Activated naive CD4-positive, alpha-beta T cell treated with Interleukin-2 at 50 U/mL for 16 hours (primary cell): ENCODE results near the gene AGAP4.
"Not testable (repeated sequence)": the region's sequence is repeated elsewhere in the genome, so short reads cannot be mapped to it uniquely, and the experiment has no call there.

Source experiments
- DNase-seq: peaks from one replicate; pipeline ENCODE4 v3.0.0-alpha.2; 2020

AGAP4 gene

DNA sequence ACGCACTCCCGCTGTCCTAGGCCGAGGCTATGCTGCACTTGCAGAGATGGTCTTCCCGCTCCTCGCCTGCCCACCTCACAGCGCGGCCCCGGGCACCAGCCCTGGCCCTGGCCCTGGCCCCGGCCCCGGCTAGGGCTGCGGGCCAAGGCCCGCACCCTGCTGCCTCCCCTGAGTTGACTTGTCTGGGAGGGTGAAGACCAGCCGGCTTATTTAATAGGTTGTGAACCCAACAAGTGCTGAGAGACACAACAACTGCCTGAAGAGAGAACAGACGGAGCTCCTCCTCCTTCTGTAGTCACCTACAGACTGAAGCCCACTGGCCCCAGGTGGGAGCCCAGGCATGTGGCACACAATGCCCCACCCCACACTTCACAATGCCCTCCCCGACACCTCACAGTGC lies at the start of gene AGAP4:
Gene AGAP4, minus strand, starts transcription at position 101 of the 400 bp plus-strand sequence. CDS start 153 bp downstream, outside the sequence.
- DNase-seq: not testable (repeated sequence)

GRCh38 chr10:45890721-45891120 lies 43.4 kb upstream of the AGAP4 start:
- DNase-seq: not testable (repeated sequence)

DNA sequence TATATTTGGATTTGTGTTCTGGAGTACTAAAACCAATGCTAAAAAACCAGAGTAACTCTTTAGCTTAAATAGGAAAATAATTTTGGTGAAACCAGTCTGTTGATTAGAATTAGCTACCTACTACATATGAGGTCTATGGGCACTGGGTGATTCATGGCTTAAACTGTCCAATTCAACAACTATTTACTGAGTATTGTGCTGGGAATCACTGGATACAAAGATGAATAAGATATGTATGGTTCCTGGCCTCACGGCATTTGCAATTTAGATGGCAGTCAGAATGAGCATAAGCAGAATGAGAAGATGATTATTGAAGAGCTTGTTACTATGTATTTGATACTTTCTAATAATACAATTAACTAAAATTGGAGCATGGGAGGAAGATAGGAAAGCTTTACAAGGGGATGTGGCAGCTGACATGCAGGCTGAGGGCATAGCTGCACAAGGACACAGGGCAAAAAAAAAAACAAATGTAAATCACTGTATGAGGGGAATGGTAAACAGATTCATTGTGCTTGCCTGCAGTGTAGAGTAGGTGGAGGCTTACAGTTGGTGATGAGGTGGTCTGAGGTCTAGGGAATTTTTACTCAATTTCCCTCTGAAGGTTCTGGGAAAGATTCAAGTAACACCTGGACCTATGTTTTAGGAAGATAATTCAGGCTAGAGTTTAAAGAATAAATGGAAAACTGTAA lies 42.4 kb upstream of the AGAP4 start:
- DNase-seq: not testable (repeated sequence)

GRCh38 chr10:45882880-45883279 lies 35.6 kb upstream of the AGAP4 start:
- not testable (repeated sequence) for DNase-seq

DNA sequence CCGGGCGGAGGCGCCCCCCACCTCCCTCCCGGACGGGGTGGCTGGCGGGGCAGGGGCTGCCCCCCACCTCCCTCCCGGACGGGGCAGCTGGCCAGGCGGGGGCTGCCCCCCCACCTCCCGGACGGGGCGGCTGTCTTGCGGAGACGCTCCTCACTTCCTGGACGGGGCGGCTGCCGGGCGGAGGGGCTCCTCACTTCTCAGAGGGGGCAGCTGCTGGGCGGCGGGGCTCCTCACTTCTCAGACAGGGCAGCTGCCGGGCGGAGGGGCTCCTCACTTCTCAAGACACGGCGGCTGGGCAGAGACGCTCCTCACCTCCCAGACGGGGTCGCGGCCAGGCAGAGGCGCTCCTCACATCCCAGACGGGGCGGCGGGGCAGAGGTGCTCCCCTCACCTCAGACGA lies 18.1 kb upstream of the AGAP4 start:
- not testable (repeated sequence) for DNase-seq

- DNase-seq: not testable (repeated sequence)
These were observed 17.0 kb upstream of the AGAP4 start for GRCh38 chr10:45864264-45864663.

GRCh38 chr10:45863632-45864031 lies 16.3 kb upstream of the AGAP4 start:
- DNase-seq: not testable (repeated sequence)

GRCh38 chr10:45857931-45858330 lies 10.6 kb upstream of the AGAP4 start:
- DNase-seq: not testable (repeated sequence)

- DNase-seq: not testable (repeated sequence)
These were observed 1.2 kb upstream of the AGAP4 start for GRCh38 chr10:45848467-45848866.

- not testable (repeated sequence) for DNase-seq
These were observed 24.4 kb downstream of the AGAP4 start for GRCh38 chr10:45822918-45823317.

DNA sequence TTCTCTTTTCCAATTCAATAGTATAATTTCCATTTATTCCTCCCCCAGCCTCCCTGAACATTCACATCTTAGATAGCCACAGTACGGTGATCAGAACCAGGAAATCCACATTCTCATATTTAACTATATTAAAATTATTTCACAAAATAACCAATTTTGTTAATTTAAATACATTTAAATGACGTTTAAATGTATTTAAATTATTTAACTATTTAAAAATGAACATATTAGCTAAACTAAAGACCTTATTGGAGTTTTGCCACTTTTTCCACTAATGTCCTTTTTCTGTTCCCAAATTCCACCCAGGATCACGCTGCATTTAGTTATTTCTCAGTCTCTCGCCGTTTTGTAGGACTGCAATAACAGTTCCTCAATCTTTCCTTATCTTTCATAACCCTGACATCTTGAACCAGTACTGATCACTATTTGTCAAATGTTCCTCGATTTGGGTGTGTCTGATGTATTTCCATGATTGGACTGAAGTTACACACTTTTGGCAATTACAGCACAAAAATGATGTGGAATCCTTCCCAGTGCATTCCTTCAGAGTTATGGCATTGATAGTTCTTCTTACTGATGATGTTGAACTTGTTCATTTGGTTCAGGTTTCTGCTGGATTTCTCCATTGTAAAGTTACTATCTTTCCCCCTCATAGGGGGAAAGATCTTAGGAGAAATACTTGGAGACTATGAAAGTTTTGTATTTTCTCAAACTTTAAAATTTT lies 27.0 kb downstream of the AGAP4 start:
- not testable (repeated sequence) for DNase-seq

DNA sequence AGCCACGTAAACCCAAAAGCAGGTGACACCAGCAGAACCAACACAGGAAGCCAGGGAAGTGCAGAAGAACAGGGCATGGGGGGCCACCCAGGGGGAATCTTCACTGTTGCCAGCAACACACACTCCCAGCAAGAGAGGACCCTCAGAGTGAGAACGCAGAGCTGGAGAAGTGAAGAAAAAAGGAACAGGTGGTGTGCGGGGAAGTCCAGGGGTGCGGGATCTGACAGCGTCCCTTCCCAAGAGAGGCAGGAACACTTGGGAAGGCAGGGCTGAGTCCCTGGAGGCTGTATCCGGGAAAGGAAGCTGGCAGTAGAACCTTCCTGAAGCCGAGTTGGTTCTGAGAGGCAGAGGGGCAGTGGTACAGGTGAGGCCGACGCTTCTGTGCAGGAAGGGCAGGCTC lies 27.7 kb downstream of the AGAP4 start:
- DNase-seq: no peak

- DNase-seq: no peak
These were observed 29.4 kb downstream of the AGAP4 start for GRCh38 chr10:45817912-45818311.

DNA sequence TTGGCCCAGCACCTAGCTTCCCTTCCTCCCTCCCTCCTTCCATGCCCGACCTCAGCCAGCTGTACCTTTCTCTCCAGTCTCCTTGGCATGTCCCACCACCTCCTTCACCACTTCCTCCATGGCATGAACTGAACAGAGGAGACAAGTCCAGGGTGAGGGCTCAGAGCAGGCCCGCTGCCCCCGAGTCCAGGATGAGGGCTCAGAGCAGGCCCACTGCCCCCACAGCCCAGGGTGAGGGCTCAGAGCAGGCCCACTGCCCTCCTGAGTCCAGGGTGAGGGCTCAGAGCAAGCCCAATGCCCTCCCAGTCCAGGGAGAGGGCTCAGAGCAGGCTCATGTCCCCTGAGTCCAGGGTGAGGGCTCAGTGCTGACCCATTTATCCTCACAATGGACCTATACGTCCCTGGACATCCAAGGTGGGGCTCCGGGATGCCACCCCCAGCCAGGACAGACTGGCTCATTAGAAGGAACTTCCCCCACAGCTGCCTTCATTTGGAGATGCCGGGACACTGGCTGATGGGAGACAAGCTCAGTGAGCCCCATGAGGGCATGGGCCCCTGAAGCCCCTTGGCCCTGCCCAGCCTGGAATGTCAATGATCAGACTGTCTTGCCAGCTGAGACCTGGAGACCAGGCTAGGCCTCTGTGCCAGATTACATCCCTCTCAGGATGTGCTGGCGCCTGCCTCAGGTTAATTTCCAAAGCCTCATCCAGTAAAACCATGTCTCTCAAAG lies 30.0 kb downstream of the AGAP4 start:
- no peak for DNase-seq

- not testable (repeated sequence) for DNase-seq
These were observed 33.2 kb downstream of the AGAP4 start for GRCh38 chr10:45814146-45814545.

- not testable (repeated sequence) for DNase-seq
These were observed 34.3 kb downstream of the AGAP4 start for GRCh38 chr10:45812959-45813358.

DNA sequence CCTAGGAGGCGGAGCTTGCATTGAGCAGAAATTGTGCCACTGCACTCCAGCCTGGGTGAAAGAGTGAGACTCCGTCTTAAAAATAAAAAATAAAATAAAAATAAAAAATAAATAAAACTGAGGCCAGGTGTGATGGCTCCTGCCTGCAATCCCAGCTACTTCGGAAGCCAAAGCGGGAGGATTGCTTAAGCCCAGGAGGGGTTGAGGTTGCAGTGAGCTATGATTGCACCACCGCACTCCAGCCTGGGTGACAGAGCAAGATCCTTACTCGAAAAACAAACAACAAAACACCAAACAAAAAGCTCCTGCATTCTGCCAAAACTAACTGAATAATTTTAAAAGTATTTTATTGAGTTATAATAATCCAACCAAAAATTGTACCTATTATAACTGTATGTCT lies 36.2 kb downstream of the AGAP4 start:
- DNase-seq: no peak

DNA sequence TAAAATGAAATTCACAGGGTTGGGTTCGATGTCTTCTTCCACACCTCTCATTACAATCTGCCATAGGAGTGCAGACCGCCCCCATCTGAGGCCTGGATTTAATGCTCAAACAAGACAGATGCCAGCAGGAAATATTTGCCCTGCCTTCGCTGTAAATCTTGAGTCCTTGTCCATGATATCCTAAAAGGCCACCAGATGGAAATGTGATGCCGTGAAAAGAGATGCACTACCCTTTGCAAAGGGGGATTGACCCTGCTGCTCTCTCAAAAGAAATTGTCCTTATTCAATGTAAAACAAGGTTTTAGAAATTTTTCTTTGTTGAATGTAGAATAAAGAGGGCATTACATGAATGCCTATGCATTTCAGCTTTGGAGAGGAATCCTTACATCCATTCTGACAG lies 37.5 kb downstream of the AGAP4 start:
- no peak for DNase-seq

DNA sequence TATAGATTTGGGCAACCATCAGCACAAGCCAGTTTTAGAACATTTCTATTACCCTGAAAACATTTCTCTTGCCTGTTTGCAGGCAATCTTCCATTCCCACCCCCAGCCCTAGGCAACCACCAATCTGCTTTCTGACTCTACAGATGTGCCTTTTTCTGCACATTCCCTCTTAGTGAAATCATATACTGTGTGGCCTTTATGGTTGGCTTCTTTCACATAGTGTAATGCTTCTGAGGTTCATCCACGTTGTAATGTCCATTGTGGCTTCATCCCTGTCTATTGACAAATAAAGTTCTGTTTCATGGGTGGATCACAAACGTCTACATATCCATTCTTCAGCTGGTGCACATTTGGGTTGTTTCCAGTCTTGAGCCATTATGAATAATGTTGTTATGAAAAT lies 42.3 kb downstream of the AGAP4 start:
- not testable (repeated sequence) for DNase-seq

DNA sequence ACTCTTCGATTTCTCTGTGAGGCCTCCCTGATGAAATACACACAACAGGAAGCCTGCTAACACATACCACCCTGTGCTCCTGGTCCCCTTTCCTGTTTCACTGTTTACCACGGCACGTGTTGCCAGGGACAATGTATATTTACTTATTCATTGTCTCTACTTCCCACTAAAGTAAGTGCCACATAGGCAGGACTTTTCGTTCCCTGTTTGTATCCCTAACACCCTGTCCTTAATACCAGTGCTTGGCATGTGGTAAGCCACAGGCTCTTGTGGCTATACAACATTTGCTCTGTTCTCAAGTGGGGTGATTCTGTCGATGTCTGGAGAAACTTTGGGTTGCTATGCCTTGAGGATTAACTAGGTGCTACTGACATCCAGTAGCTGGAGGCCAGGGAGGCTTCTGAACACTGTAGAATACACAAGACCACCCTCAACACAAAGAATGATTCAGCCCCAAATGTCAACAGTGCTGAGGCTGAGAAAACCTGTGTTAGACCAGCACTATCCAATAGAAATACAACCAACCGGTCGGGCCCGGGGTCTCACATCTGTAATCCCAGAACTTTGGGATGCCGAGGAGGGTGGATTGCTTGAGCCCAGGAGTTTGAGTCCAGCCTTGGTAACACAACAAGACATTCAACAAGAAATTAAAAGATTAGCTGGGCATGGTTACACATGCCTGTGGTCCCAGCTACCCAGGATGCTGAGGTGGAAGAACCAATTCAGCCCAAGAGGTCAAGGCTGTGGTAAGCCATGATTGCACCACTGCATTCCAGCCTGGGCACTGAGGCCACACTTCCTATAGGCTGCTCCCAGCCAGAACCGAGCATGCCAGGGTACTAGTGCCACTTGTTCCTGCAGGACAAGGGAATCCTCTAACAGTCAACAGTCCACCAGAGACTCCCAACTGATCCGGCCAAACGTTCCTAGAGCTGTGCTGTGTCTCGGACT lies 44.0 kb downstream of the AGAP4 start:
- not testable (repeated sequence) for DNase-seq

- DNase-seq: not testable (repeated sequence)
These were observed 52.5 kb downstream of the AGAP4 start for GRCh38 chr10:45794761-45795160.

DNA sequence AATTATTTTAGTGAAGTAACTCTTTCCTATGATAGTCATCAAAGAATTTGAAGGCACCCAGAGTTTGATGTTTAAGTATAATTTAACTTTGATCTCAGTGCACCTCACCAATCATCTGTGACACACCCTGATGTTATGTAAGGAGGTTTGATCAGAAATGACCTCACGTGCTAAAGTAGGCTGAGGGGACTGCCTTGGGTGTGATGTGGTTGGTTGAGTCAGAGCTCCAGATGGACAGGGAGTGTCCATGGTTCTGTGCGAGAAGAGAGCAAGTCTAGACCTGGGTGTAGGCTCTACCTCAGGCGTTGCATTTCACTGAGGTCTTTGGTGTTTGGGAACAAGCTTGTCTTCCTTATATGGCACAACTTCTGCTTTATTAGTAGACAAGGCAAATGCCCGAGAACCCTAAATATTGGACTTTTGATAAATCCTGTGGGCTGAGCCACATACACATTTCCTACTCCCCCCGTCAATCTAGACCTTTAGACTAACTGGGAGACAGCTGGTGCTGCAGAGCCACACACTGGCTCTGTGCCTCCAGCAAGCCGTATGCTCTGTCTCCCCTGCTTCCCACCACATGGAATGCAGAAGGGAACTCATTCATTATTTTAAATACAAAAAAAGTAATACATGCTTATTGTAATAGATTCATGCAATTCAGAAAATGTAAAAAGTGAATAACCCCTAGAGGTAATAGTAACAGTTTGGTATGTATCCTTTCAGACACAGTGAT lies 56.4 kb downstream of the AGAP4 start:
- DNase-seq: not testable (repeated sequence)
